Measurements from ENCODE around the gene ZNF503. TPM values are rescaled to one million over a fixed set of nuclear protein-coding genes. Genes with fewer than 3 reads are reported as not detected.

The ZNF503 gene
- total RNA-seq, 2 experiments from 2014 or later: 0.38 to 0.47 TPM

DNA sequence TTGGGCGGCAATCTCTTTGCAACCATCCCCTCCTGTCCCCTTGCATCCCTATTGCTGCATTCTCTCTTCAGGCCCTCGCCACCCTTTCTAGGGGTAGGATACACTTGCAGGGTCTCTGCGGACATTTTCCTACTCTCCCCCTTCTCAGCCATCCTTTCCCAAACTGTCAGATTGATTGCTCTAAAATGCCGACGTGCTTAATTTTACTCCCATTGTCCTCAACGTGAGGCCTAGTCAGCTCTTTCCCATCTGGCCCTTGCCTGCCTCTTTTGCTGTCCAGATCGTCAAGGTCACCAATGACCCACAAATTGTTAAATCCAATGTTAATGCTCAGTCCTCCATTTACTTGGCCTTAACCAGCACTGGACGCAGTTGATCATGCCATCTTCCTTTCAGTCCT, 17.1 kb upstream of the ZNF503 start:
- Histone ChIP-seq H3K4me3 (ENCODE audit: low read length) (no peak overlapping the region), H3K36me3 (ENCODE audit: insufficient read depth, low read length) (no peaks in the 10 kb centered on the region), H3K4me1 (ENCODE audit: insufficient read depth, low read length) (no peaks in the 10 kb centered on the region), H3K27me3 (ENCODE audit: control insufficient read depth in 1 of 2, insufficient read depth in 2 of 2, low read length in 2 of 2) (peaks cover 4 to 6% of the 10 kb centered on the region in 2 experiments), H3K27ac (ENCODE audit: low read depth in 1 of 2, low read length in 2 of 2) (no peak overlapping the region), H3K9me3 (ENCODE audit: control insufficient read depth in 1 of 2, insufficient read depth in 1 of 2, low read length in 2 of 2) (peaks cover 0 to 3% of the 10 kb centered on the region in 2 experiments)
- Mint-ChIP-seq H3K4me3 (no peak overlapping the region), H3K4me1 (ENCODE audit: low read depth) (no peaks in the 10 kb centered on the region), H3K36me3 (ENCODE audit: low read depth) (no peaks in the 10 kb centered on the region), H3K27me3 (peaks cover 47% of the 10 kb centered on the region), H3K9me3 (no peaks in the 10 kb centered on the region), H3K27ac (no peak overlapping the region)
- no peak for ATAC-seq (ENCODE audit: poor library complexity)
- CTCF ChIA-PET: no interaction called here
- TF ChIP-seq, protein P1, sequence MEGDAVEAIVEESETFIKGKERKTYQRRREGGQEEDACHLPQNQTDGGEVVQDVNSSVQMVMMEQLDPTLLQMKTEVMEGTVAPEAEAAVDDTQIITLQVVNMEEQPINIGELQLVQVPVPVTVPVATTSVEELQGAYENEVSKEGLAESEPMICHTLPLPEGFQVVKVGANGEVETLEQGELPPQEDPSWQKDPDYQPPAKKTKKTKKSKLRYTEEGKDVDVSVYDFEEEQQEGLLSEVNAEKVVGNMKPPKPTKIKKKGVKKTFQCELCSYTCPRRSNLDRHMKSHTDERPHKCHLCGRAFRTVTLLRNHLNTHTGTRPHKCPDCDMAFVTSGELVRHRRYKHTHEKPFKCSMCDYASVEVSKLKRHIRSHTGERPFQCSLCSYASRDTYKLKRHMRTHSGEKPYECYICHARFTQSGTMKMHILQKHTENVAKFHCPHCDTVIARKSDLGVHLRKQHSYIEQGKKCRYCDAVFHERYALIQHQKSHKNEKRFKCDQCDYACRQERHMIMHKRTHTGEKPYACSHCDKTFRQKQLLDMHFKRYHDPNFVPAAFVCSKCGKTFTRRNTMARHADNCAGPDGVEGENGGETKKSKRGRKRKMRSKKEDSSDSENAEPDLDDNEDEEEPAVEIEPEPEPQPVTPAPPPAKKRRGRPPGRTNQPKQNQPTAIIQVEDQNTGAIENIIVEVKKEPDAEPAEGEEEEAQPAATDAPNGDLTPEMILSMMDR (IDR thresholded peaks at IDR 0.05): no peak
- POLR2A ChIA-PET: no interaction called here
- intact Hi-C loops (cut with DNase I, micrococcal nuclease): no loop called here
- no peak for DNase-seq

DNA sequence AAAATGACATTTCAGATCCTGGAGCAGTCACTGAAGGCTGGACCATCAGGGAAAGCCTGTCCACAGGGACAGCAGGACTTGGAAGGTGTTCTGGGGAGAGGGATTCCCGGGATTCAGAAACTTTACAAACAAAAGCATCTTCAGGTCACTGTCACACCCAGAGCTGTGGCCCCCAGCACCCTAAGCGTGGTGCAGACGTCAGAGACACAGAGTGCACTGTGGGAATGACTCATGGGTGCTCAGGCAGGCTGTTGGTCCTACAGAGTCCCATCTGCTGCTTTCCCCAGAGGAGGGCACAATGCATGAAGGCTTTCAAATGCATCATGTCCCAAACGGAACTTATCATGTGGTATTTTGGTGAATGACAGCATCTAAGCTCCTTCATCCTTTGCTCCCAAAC, 16.7 kb upstream of the ZNF503 start:
- H3K27me3 ChIP-seq (ENCODE audit: control insufficient read depth in 1 of 2, insufficient read depth in 2 of 2, low read length in 2 of 2): peaks cover 4 to 6% of the 10 kb centered on the region in 2 experiments
- TF ChIP-seq, protein P1 (IDR thresholded peaks at IDR 0.05): no peak
- Mint-ChIP-seq H3K4me3 (no peak overlapping the region), H3K27ac (no peak overlapping the region), H3K9me3 (no peaks in the 10 kb centered on the region), H3K27me3 (peaks cover 46% of the 10 kb centered on the region), H3K4me1 (ENCODE audit: low read depth) (no peaks in the 10 kb centered on the region), H3K36me3 (ENCODE audit: low read depth) (no peaks in the 10 kb centered on the region)
- H3K4me1 ChIP-seq (ENCODE audit: insufficient read depth, low read length): no peaks in the 10 kb centered on the region
- CTCF ChIA-PET: no interaction called here
- no peaks in the 10 kb centered on the region for H3K36me3 ChIP-seq (ENCODE audit: insufficient read depth, low read length)
- no peak overlapping the region for H3K4me3 ChIP-seq (ENCODE audit: low read length)
- intact Hi-C loops (cut with DNase I, micrococcal nuclease): no loop called here
- POLR2A ChIA-PET: no interaction called here
- peaks cover 0 to 3% of the 10 kb centered on the region in 2 experiments for H3K9me3 ChIP-seq (ENCODE audit: control insufficient read depth in 1 of 2, insufficient read depth in 1 of 2, low read length in 2 of 2)
- ATAC-seq (ENCODE audit: poor library complexity): no peak
- no peak overlapping the region for H3K27ac ChIP-seq (ENCODE audit: low read depth in 1 of 2, low read length in 2 of 2)
- no peak for DNase-seq

- H3K27ac ChIP-seq (ENCODE audit: low read depth in 1 of 2, low read length in 2 of 2): no peak overlapping the region
- H3K9me3 Mint-ChIP-seq: no peaks in the 10 kb centered on the region
- H3K27me3 Mint-ChIP-seq: peaks cover 54% of the 10 kb centered on the region
- H3K36me3 Mint-ChIP-seq (ENCODE audit: low read depth): no peaks in the 10 kb centered on the region
- no peaks in the 10 kb centered on the region for H3K4me1 Mint-ChIP-seq (ENCODE audit: low read depth)
- peaks cover 0 to 3% of the 10 kb centered on the region in 2 experiments for H3K9me3 ChIP-seq (ENCODE audit: control insufficient read depth in 1 of 2, insufficient read depth in 1 of 2, low read length in 2 of 2)
- no peak for ATAC-seq (ENCODE audit: poor library complexity)
- peaks cover 4 to 9% of the 10 kb centered on the region in 2 experiments for H3K27me3 ChIP-seq (ENCODE audit: control insufficient read depth in 1 of 2, insufficient read depth in 2 of 2, low read length in 2 of 2)
- TF ChIP-seq, protein P1 (IDR thresholded peaks at IDR 0.05): no peak
- POLR2A ChIA-PET: no interaction called here
- intact Hi-C loops (cut with DNase I, micrococcal nuclease): no loop called here
- no peak for DNase-seq
- H3K4me3 ChIP-seq (ENCODE audit: low read length): no peak overlapping the region
- no peaks in the 10 kb centered on the region for H3K36me3 ChIP-seq (ENCODE audit: insufficient read depth, low read length)
- no peaks in the 10 kb centered on the region for H3K4me1 ChIP-seq (ENCODE audit: insufficient read depth, low read length)
- H3K4me3 Mint-ChIP-seq: no peak overlapping the region
- CTCF ChIA-PET: no interaction called here
- no peak overlapping the region for H3K27ac Mint-ChIP-seq
These were observed 16.0 kb upstream of the ZNF503 start for GRCh38 chr10:75417522-75417927.

All from CD4-positive, alpha-beta T cell (primary cell).